ENCODE results near the gene AGK.

AGK gene

DNA sequence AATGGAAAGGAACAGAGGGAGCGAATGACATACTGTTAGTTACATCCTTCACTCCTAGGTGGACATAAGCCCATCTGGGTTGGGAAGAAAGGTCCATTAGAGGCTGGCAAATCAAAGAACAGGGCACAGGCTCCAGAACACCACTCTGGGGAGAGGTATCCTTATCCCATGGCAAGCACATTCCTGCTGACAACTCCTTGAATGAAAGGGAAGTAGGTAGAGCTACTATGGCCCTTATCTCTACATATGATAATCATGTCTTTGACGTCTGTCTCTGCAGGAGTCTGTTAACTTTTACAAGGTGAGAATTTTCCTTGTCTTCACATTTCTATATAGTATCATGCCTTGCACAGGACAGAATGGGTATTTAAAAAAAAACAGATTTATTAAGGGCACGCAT, 140.3 kb downstream of the AGK start (continued):
- TF ChIP-seq, protein P1, sequence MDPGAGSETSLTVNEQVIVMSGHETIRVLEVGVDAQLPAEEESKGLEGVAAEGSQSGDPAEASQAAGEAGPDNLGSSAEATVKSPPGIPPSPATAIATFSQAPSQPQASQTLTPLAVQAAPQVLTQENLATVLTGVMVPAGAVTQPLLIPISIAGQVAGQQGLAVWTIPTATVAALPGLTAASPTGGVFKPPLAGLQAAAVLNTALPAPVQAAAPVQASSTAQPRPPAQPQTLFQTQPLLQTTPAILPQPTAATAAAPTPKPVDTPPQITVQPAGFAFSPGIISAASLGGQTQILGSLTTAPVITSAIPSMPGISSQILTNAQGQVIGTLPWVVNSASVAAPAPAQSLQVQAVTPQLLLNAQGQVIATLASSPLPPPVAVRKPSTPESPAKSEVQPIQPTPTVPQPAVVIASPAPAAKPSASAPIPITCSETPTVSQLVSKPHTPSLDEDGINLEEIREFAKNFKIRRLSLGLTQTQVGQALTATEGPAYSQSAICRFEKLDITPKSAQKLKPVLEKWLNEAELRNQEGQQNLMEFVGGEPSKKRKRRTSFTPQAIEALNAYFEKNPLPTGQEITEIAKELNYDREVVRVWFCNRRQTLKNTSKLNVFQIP (CRISPR knock-in tag; IDR thresholded peaks at IDR 0.05; ENCODE audit: borderline replicate concordance, low read depth), result no peak
- no peak for TF ChIP-seq ZNF8 (CRISPR knock-in tag; IDR thresholded peaks at IDR 0.05)
- TF ChIP-seq ISL1 (CRISPR knock-in tag; IDR thresholded peaks at IDR 0.05), result no peak
- no peak for TF ChIP-seq ZNF70 (CRISPR knock-in tag; IDR thresholded peaks at IDR 0.05)
- no peak for TF ChIP-seq OSR1 (CRISPR knock-in tag; IDR thresholded peaks at IDR 0.05)

DNA sequence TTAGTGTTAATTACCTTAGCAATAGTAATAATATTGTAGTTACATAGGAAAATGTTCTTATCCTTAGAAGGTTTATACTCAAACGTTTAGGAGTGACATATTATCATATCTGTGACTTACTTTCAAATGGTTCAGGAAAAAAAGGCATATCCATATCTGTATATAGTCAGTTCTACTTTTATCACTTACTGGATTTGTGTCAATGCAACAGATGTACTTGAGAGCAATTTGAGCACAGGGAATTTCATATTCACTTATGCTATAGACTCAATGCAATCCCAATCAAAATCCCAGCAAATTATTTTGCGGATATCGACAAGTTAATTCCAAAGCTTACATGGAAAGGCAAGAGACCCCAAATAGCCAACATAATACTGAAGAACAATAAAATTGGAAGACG, 140.8 kb downstream of the AGK start:
- TF ChIP-seq ZNF8 (CRISPR knock-in tag; IDR thresholded peaks at IDR 0.05), result no peak
- ATAC-seq, result no peak

DNA sequence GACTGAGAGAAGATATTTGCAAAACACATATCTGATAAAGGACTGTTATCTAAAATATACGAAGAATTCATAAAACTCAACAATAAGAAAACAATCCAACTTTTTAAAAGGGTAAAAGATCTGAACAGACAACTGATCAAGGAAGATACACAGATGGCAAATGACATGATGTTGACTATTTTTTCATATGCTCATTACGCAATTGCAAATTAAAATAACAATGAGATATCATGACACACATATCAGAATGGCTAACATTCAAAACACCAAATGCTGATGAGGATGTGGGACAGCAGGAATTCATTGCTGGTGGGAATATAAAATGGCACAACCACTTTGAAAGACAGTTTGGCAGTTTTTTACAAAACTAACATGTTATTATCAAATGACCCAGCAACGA, 141.9 kb downstream of the AGK start:
- ATAC-seq, result no peak
- no peak for TF ChIP-seq RARB (CRISPR knock-in tag; IDR thresholded peaks at IDR 0.05)
- no peak for TF ChIP-seq ISL1 (CRISPR knock-in tag; IDR thresholded peaks at IDR 0.05)
- no peak for TF ChIP-seq ESRRG (CRISPR knock-in tag; IDR thresholded peaks at IDR 0.05)
- TF ChIP-seq ZFP3 (CRISPR knock-in tag; IDR thresholded peaks at IDR 0.05), result no peak
- no peak for TF ChIP-seq ARNTL (CRISPR knock-in tag; IDR thresholded peaks at IDR 0.05; ENCODE audit: borderline replicate concordance, low read depth)
- TF ChIP-seq, protein P1 (CRISPR knock-in tag; IDR thresholded peaks at IDR 0.05; ENCODE audit: borderline replicate concordance, low read depth), result no peak
- no peak for TF ChIP-seq TOX (CRISPR knock-in tag; IDR thresholded peaks at IDR 0.05; ENCODE audit: borderline replicate concordance)

DNA sequence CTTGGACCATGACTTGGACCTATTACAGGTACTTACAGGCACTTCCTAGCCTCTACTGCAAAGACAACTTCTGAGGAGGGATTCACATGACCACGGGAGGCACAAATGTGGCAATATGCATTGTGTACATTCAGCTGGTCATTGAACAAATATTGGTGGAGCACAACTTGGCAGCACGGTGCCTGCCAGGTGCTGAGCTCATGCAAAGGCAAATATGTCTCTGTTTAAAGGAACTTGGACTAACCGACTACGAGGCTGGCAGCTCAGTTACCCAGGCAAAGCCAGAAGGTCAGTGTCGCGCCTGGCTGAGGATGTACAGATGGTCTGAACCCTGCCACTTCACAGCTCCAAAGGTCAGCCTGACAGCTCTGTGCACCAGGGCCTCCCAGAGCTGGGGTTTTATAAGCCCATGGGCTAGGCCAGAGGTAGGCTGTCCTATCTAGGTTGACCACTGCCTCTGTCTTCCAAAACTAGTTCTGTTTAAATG, 144.6 kb downstream of the AGK start:
- TF ChIP-seq PPARA (CRISPR knock-in tag; IDR thresholded peaks at IDR 0.05; ENCODE audit: borderline replicate concordance) (no peak), ARNTL (CRISPR knock-in tag; IDR thresholded peaks at IDR 0.05; ENCODE audit: borderline replicate concordance, low read depth) (no peak), CSDC2 (CRISPR knock-in tag; IDR thresholded peaks at IDR 0.05) (no peak), ZFP3 (CRISPR knock-in tag; IDR thresholded peaks at IDR 0.05) (no peak), RARB (CRISPR knock-in tag; IDR thresholded peaks at IDR 0.05) (no peak), BACH2 (CRISPR knock-in tag; IDR thresholded peaks at IDR 0.05; ENCODE audit: borderline replicate concordance) (no peak), TOX (CRISPR knock-in tag; IDR thresholded peaks at IDR 0.05; ENCODE audit: borderline replicate concordance) (no peak), ZFP30 (CRISPR knock-in tag; IDR thresholded peaks at IDR 0.05) (no peak), GLIS3 (CRISPR knock-in tag; IDR thresholded peaks at IDR 0.05) (no peak), ZC3H10 (CRISPR knock-in tag; IDR thresholded peaks at IDR 0.05) (no peak), ZNF70 (CRISPR knock-in tag; IDR thresholded peaks at IDR 0.05) (no peak), SNAI2 (CRISPR knock-in tag; IDR thresholded peaks at IDR 0.05) (no peak)
- TF ChIP-seq, protein P1 (CRISPR knock-in tag; IDR thresholded peaks at IDR 0.05; ENCODE audit: borderline replicate concordance, low read depth), result no peak
- TF ChIP-seq, protein P2, sequence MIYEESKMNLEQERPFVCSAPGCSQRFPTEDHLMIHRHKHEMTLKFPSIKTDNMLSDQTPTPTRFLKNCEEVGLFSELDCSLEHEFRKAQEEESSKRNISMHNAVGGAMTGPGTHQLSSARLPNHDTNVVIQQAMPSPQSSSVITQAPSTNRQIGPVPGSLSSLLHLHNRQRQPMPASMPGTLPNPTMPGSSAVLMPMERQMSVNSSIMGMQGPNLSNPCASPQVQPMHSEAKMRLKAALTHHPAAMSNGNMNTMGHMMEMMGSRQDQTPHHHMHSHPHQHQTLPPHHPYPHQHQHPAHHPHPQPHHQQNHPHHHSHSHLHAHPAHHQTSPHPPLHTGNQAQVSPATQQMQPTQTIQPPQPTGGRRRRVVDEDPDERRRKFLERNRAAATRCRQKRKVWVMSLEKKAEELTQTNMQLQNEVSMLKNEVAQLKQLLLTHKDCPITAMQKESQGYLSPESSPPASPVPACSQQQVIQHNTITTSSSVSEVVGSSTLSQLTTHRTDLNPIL (CRISPR knock-in tag; IDR thresholded peaks at IDR 0.05; ENCODE audit: low read depth), result no peak
- TF ChIP-seq, protein P3, sequence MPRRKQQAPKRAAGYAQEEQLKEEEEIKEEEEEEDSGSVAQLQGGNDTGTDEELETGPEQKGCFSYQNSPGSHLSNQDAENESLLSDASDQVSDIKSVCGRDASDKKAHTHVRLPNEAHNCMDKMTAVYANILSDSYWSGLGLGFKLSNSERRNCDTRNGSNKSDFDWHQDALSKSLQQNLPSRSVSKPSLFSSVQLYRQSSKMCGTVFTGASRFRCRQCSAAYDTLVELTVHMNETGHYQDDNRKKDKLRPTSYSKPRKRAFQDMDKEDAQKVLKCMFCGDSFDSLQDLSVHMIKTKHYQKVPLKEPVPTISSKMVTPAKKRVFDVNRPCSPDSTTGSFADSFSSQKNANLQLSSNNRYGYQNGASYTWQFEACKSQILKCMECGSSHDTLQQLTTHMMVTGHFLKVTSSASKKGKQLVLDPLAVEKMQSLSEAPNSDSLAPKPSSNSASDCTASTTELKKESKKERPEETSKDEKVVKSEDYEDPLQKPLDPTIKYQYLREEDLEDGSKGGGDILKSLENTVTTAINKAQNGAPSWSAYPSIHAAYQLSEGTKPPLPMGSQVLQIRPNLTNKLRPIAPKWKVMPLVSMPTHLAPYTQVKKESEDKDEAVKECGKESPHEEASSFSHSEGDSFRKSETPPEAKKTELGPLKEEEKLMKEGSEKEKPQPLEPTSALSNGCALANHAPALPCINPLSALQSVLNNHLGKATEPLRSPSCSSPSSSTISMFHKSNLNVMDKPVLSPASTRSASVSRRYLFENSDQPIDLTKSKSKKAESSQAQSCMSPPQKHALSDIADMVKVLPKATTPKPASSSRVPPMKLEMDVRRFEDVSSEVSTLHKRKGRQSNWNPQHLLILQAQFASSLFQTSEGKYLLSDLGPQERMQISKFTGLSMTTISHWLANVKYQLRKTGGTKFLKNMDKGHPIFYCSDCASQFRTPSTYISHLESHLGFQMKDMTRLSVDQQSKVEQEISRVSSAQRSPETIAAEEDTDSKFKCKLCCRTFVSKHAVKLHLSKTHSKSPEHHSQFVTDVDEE (CRISPR knock-in tag; IDR thresholded peaks at IDR 0.05), result no peak
- ATAC-seq, result no peak

Measured in SK-N-SH treated with all-trans-retinoic acid at 6 μM for 48 hours (cell line).